SKM-1 treated with dmso at 0.1 percent for 144 hours (cell line): ENCODE results near the gene WRAP53.

Experiments used
- DNase-seq: peaks from one replicate; lab custom pipeline; 2025; ENCODE audit not compliant: unreplicated experiment; lab: John Stamatoyannopoulos, UW

Gene WRAP53

DNA sequence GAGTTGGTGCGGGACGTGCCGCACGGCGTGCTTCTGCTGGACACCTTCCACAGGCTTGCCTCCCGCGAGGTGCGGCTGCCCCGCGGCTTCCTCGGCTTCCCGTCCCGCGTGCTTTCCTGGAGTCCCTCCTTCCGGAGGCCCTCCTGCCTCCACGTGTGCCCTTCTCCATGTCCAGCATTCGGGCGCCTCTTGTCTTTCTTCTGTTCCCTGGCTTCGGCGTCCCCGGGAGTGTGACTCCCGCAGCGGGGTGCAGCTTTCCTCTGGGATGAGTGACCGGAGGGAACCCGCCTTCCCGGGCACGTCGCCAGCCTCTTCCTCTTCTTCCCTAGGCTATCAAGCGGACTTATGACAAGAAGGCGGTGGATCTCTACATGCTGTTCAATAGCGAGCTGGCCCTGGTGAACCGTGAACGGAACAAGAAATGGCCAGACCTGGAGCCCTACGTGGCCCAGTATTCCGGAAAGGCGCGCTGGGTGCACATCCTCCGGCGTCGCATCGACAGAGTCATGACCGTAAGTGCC lies 52.3 kb downstream of the WRAP53 start:
- no peak for DNase-seq

DNA sequence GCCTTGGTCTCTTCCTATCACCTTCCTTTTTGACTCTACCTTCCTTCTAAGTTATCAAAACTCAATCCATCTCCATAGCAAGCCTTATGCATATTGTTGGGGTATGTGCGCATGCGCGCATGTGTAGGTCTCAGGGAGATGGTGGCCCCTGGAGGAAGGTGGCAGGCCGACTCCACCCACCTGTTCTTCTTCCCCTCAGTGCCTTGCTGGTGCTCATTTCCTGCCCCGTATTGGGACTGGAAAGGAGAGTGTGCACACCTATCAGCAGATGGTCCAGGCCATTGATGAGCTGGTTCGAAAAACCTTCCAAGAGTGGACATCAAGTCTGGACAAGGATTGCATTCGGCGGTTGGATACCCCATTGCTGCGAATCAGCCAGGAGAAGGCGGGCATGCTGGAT lies 54.5 kb downstream of the WRAP53 start:
- DNase-seq: no peak

DNA sequence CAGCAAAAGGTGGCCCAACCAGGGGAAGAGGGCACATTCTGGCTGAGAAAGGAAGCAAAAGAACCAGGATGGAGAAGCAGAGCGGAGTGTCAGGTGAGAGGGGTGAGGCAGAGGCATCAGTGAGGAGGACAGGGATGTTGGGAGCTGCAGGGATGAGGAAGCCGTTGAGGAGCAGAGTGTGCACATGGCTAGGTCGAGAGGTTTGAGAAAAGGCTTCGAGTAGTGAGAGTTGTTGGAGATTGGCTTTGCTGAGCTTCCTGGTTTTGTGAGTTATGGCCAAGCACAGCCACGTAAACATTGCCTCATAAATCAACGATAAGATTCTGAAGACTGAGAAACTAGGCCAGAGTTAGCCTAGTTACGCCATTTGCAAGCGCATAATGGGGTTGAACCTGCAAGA lies 56.1 kb downstream of the WRAP53 start:
- no peak for DNase-seq

DNA sequence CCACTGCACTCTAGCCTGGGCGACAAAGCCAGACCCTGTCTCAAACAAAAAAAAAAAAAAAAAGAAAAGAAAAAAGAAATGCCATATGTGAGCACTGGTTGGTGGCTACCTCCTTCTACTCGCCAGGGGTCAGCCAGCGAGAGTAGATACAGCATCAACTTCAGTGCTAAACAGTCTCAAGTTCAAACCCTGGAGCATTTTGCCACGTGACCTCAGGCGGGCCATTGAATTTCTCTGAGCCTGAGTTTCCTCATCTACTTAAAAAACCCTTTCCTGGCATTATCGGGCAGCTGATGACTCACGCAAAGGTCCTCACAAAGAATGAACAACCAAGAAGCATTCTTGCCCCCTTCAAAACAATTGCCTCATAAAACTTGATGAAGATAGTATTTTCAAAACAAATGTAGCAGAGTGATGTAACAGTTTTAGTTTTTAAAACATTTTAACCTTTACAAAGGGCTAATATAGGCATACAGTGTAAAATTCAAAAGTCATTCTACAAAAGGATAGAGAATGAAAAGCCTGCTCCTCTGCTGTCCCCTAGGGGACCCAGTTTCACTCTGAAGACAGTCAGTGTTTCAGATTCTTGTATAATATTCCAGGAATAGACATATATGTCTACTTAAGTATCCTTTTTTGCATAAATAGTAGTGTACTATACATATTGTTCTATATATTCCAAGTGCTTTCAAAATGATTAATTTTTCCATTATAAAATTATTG lies 57.6 kb downstream of the WRAP53 start:
- DNase-seq: peak; percentile 36

DNA sequence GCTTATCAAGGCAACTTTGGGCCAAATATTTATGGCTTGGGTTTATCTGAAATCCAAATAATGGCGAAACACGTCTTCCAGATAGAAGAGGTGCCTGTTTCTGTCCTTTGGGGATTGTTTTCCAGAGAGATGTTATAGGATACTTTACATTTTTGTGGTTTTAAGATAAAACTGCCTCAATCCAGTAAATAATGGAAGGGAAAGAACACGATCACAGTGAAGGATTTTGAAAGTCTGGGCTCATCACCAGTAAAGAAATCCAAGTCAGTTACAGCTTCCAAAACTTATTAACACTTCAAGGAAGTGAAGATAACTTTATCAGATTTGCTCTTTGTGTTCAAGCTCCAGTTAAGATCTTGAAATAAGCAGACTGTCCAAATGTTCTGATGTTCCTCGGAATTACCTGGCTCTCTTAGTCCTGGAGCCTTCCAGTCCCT lies 59.4 kb downstream of the WRAP53 start:
- no peak for DNase-seq

DNA sequence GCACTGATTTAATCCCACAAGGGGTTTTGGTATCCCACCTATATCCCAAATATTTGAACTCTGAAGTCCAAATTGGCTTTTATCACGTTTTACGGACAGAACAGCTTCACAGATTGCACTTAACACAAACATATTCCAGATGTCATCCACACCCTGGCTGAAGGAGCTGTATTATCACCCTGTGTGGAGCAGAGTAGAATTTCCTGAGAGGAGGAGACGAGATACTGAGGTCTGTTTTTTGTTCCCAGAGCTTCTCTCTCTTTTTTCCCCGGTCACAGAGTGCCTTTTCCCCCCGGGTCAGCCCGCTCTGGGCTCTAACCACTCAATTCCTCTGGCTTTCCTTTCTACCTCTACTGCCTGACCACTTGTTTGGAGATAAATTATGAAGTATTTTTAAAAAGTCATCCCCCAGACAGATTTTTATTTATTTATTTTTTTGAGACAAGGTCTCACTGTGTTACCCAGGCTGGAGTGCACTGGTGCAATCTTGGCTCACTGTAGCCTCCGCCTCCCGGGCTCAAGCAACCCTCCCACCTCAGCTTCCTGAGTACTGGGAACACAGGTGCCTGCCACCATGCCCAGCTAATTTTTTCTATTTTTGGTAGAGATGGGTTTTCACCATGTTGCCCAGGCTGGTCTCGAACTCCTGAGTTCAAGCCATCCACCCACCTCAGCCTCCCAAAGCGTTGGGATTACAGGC lies 59.9 kb downstream of the WRAP53 start:
- no peak for DNase-seq

DNA sequence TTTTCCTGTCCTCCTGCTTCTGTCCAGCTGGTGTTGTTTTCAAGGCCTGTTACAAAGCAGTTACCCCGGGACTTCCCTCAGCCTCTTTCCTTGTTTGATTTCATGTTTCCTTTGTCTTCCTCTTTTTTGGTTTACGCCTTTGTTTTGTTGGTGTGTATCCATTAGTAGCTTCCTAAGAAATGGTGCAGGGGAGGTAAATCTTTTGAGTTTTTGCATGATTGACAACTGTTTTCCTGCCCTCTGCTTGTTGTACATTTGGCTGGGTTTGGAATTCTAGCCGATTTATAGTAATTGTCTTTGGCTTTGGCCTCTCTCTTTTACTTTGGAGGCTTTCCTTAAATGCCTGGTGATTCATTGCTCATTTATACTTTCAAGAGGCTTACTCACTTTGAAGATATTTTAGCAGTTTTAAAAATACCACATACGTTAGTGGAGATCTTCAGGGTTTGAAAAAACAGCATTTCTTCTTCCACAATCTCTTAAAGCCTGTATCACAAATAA lies 62.1 kb downstream of the WRAP53 start:
- DNase-seq: no peak
